GM21576 (cell line): Measurements from ENCODE around the gene STYXL1.

Source experiments
- ATAC-seq: cut with Tn5 transposase; IDR thresholded peaks from one replicate; pipeline ENCODE4 v1.9.1; 2021; ENCODE audit warnings: mild to moderate bottlenecking, moderate library complexity; ENCODE audit not compliant: unreplicated experiment

Gene STYXL1

GRCh38 chr7:75981453-75982305, 66.1 kb downstream of the STYXL1 start:
- ATAC-seq: no peak

- no peak for ATAC-seq
Measured at GRCh38 chr7:75981203-75981452, 66.7 kb downstream of the STYXL1 start.

GRCh38 chr7:75980430-75981202, 67.2 kb downstream of the STYXL1 start:
- no peak for ATAC-seq

- no peak for ATAC-seq
Measured at GRCh38 chr7:75979759-75980429, 67.9 kb downstream of the STYXL1 start.

GRCh38 chr7:75977743-75978142, 70.1 kb downstream of the STYXL1 start:
- no peak for ATAC-seq

GRCh38 chr7:75971961-75972763, 75.6 kb downstream of the STYXL1 start:
- ATAC-seq: no peak

GRCh38 chr7:75971309-75971960, 76.4 kb downstream of the STYXL1 start:
- ATAC-seq: no peak

- ATAC-seq: no peak
Measured at GRCh38 chr7:75969704-75970498, 77.9 kb downstream of the STYXL1 start.

- ATAC-seq: no peak
Measured at GRCh38 chr7:75969182-75969581, 78.6 kb downstream of the STYXL1 start.

- ATAC-seq: no peak
Measured at GRCh38 chr7:75968561-75969001, 79.2 kb downstream of the STYXL1 start.

GRCh38 chr7:75968012-75968411, 79.8 kb downstream of the STYXL1 start:
- ATAC-seq: no peak

- ATAC-seq: no peak
Measured at GRCh38 chr7:75967487-75967997, 80.3 kb downstream of the STYXL1 start.

- ATAC-seq: no peak
Measured at GRCh38 chr7:75967055-75967454, 80.7 kb downstream of the STYXL1 start.

GRCh38 chr7:75966190-75966961, 81.4 kb downstream of the STYXL1 start:
- no peak for ATAC-seq

GRCh38 chr7:75965617-75966016, 82.2 kb downstream of the STYXL1 start:
- ATAC-seq: no peak

- no peak for ATAC-seq
Measured at GRCh38 chr7:75963381-75963995, 84.3 kb downstream of the STYXL1 start.

GRCh38 chr7:75962607-75963380, 85.0 kb downstream of the STYXL1 start:
- ATAC-seq: no peak
